Activated B cell treated with CpG ODN at 0.5 μM for 24 hours (primary cell): ENCODE measurements around the gene ATAD3C. TPM values are rescaled to one million over a fixed set of nuclear protein-coding genes. Genes with fewer than 3 reads are reported as not detected.
"Not testable (repeated sequence)": the region's sequence is repeated elsewhere in the genome, so short reads cannot be mapped to it uniquely, and the experiment has no call there.

ENCODE experiments used
- ATAC-seq: fragments of 200-7000 bp; cut with Tn5 transposase; one replicate; pipeline ENCODE4 v1.10.0; 2021; ENCODE audit warnings: low read depth, mild to moderate bottlenecking, moderate library complexity
- CTCF ChIA-PET: fragments of 350-600 bp; sonication (Branson Sonifier 250); formaldehyde crosslinking; loops from one replicate; lab custom pipeline; 2021; ENCODE audit warnings: antibody characterized with exemption; lab: Charles Lee
- POLR2A ChIA-PET: fragments of 350-600 bp; sonication (Branson Sonifier 250); formaldehyde crosslinking; loops from one replicate; lab custom pipeline; 2021; ENCODE audit warnings: antibody characterized with exemption; lab: Charles Lee
- DNase-seq: peaks from one replicate; pipeline ENCODE4 v3.0.0; 2022
- H3K27ac Mint-ChIP-seq: one replicate; pipeline ENCODE4 v1.8.0; 2020; ENCODE audit warnings: mixed read lengths
- H3K27me3 Mint-ChIP-seq: one replicate; pipeline ENCODE4 v1.8.0; 2021; ENCODE audit warnings: mixed read lengths
- H3K36me3 Mint-ChIP-seq: one replicate; pipeline ENCODE4 v1.8.0; 2021; ENCODE audit warnings: low read depth, mixed read lengths
- H3K4me1 Mint-ChIP-seq: one replicate; pipeline ENCODE4 v1.8.0; 2021; ENCODE audit warnings: mixed read lengths
- H3K4me3 Mint-ChIP-seq: one replicate; pipeline ENCODE4 v1.8.0; 2020; ENCODE audit warnings: mild to moderate bottlenecking, mixed read lengths
- H3K9me3 Mint-ChIP-seq: one replicate; pipeline ENCODE4 v1.8.0; 2020; ENCODE audit warnings: mixed read lengths
- CTCF ChIP-seq: fragments of 200-600 bp; IDR thresholded peaks from one replicate; pipeline ENCODE4 v1.8.0; 2022; ENCODE audit warnings: antibody characterized with exemption, mild to moderate bottlenecking
- intact Hi-C: fragments of 100-400 bp; cut with micrococcal nuclease; formaldehyde crosslinking; loops from one replicate; pipeline ENCODE4 v1.15.1; 2024
- total RNA-seq: library from RNA; stranded (reverse); gene quantifications from 2 replicates; pipeline ENCODE4 v1.2.3, GENCODE V29; 2022

The ATAD3C gene
- total RNA-seq, 1 donor from 2014 or later = 0.58 TPM

GRCh38 chr1:1426496-1427105 lies 22.9 kb upstream of the ATAD3C start:
- ChIA-PET CTCF (no interaction called here), POLR2A (interaction anchor here (0.6 kb wide), 1 partner anchor 87 kb away, joined by 3 read pairs; no protein-coding TSS in a partner anchor)
- Mint-ChIP-seq H3K27ac (no peak overlapping the region), H3K4me3 (no peak overlapping the region), H3K36me3 (no peaks in the 10 kb centered on the region), H3K27me3 (peaks cover 22% of the 10 kb centered on the region), H3K4me1 (no peaks in the 10 kb centered on the region), H3K9me3 (no peaks in the 10 kb centered on the region)
- intact Hi-C loops = no loop called here
- no peak for DNase-seq
- no peak for ATAC-seq
- TF ChIP-seq CTCF = no peak

GRCh38 chr1:1427106-1427819 lies 22.2 kb upstream of the ATAD3C start:
- H3K9me3 Mint-ChIP-seq = no peaks in the 10 kb centered on the region
- H3K36me3 Mint-ChIP-seq = no peaks in the 10 kb centered on the region
- TF ChIP-seq CTCF = no peak
- DNase-seq (no peak), ATAC-seq (no peak)
- H3K4me3 Mint-ChIP-seq = no peak overlapping the region
- ChIA-PET CTCF (no interaction called here), POLR2A (no interaction called here)
- intact Hi-C loops = no loop called here
- H3K4me1 Mint-ChIP-seq = no peaks in the 10 kb centered on the region
- H3K27ac Mint-ChIP-seq = no peak overlapping the region
- peaks cover 20% of the 10 kb centered on the region for H3K27me3 Mint-ChIP-seq

- no peaks in the 10 kb centered on the region for H3K9me3 Mint-ChIP-seq
- H3K4me1 Mint-ChIP-seq = no peaks in the 10 kb centered on the region
- no peak for ATAC-seq
- ChIA-PET POLR2A (no interaction called here), CTCF (no interaction called here)
- intact Hi-C loops = no loop called here
- no peak for TF ChIP-seq CTCF
- H3K27ac Mint-ChIP-seq = no peak overlapping the region
- H3K36me3 Mint-ChIP-seq = no peaks in the 10 kb centered on the region
- no peak for DNase-seq
- H3K27me3 Mint-ChIP-seq = peaks cover 19% of the 10 kb centered on the region
- H3K4me3 Mint-ChIP-seq = no peak overlapping the region
Measured at GRCh38 chr1:1427820-1428148, 21.7 kb upstream of the ATAD3C start.

- no peak overlapping the region for H3K4me3 Mint-ChIP-seq
- H3K36me3 Mint-ChIP-seq = no peaks in the 10 kb centered on the region
- H3K27ac Mint-ChIP-seq = no peak overlapping the region
- ChIA-PET POLR2A (no interaction called here), CTCF (no interaction called here)
- intact Hi-C loops = no loop called here
- no peak for ATAC-seq
- DNase-seq = no peak
- peaks cover 16% of the 10 kb centered on the region for H3K27me3 Mint-ChIP-seq
- no peaks in the 10 kb centered on the region for H3K4me1 Mint-ChIP-seq
- no peak for TF ChIP-seq CTCF
- no peaks in the 10 kb centered on the region for H3K9me3 Mint-ChIP-seq
Measured at GRCh38 chr1:1428174-1428573, 21.3 kb upstream of the ATAD3C start.

GRCh38 chr1:1428967-1429366 lies 20.5 kb upstream of the ATAD3C start:
- H3K4me3 Mint-ChIP-seq = not testable (repeated sequence)
- POLR2A ChIA-PET = interaction anchor here (0.6 to 1.1 kb wide), 2 partner anchors 9 to 76 kb away, joined by 3 to 6 read pairs; no protein-coding TSS in a partner anchor

More at GRCh38 chr1:1428967-1429366, 20.5 kb upstream of the ATAD3C start:
- H3K4me1 Mint-ChIP-seq, ATAC-seq, H3K27ac Mint-ChIP-seq, intact Hi-C loops, H3K36me3 Mint-ChIP-seq, H3K9me3 Mint-ChIP-seq, DNase-seq, CTCF ChIA-PET: not testable (repeated sequence)
- H3K27me3 Mint-ChIP-seq = peaks cover 15% of the 10 kb centered on the region
